NCI-H1105 treated with DMSO at 0.1 percent for 48 hours (cell line): ENCODE measurements around the gene NT5C1B.

ENCODE experiments used
- DNase-seq: peaks from one replicate; lab custom pipeline; 2025; lab: John Stamatoyannopoulos, UW

The NT5C1B gene

DNA sequence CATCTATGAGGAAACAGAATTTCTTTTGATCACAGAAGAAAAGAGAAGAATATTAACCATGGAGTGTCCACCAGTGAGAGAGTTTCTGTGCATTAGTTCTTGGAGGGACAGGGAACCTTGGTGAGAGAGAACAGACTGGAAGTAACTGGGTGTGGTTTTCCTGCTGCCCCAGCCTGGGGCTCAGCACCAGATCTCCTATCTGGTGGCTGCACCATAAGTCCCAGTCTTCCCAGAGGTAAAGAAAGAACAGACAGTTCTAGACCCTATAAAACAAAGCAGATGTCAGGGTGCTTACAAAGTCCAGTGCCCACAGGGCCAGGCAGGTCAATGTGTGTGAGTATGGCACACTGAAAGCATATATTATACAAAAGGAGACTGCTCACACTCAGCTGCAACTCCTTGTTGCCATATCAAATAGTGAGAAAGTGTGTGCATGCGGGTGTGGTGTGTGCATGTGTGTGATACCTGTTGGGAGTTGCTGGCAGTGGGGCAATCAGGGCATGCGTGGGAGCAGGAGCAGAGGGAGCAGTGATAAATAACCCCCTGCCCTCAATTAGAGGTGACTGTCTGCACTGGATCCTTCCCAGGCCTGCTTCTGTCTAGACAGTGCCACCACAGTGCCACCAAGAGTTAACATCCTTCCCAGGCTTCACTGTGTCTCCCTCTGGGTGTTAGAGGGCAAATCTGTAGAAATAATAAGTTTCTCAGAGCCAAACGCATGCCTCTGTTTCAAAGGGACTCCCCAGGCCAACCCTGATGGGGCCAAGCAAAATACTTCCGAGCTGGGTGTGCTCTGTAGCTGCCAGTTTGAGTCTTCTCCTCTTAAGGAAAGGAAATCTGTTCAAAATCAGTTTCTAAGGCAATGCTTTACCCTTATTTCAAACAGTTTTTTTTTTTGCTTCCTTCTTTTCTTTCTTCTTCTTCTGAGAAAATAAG is 74.6 kb downstream of the NT5C1B start:
- DNase-seq: no peak
